Measurements from ENCODE around the gene TTLL6.

DNA sequence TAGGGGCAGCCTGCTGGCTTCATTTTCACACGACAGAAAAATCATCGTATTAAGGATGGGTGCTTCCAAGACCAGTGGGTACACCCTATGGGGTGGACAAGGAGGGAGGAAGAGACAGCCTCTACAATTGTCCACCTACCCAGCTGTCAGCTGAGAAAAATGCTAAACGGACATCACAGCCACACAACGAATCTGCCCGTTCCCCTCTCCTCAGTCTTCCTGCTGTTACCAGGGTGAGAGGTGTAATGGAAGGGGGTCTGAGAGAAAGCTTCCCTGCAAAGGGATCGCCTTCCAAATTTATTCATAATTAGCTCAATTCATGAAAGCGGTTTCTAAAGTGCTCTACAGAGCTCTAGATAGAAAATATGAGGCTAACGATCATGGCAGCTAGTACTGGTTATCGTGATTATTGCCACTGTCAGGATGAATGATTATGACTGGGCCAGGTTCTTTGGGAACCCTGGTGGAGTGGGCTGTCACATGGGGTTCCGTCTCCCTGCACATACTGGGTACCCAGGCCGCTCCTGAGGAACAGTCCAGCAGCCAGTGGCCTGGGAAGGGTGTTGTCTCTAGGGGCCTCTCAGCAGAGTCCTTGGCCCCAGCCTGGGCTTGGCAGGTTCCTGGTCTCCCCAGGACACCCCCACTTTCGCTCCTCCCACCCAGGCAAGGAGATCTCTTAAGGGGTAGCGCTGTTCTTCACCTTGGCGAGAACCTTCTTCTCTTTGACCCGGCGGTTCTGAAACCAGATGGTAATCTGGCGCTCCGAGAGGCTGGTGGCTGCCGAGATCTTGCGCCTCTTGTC is 90.7 kb downstream of the TTLL6 start:
- TF ChIP-seq CTCF (conservative IDR thresholded peaks at IDR 0.05; ENCODE audit: low read depth, low read length) (no peak), MAZ (IDR thresholded peaks at IDR 0.05; ENCODE audit: borderline replicate concordance, low read depth, low read length) (no peak), BHLHE40 (IDR thresholded peaks at IDR 0.05; ENCODE audit: low read depth, low read length) (no peak), POLR2A (IDR thresholded peaks at IDR 0.05; ENCODE audit: low read depth, low read length) (no peak), RCOR1 (IDR thresholded peaks at IDR 0.05; ENCODE audit: insufficient replicate concordance, low read length) (no peak), USF2 (IDR thresholded peaks at IDR 0.05; ENCODE audit: low read depth, low read length) (no peak), RFX5 (IDR thresholded peaks at IDR 0.05; ENCODE audit: low read depth, low read length) (no peak), FOS (IDR thresholded peaks at IDR 0.05; ENCODE audit: low read depth, low read length) (no peak)
